ENCODE measurements around the gene VAX1. TPM values are rescaled to one million over a fixed set of nuclear protein-coding genes. Genes with fewer than 3 reads are reported as not detected.
A peak's percentile ranks its signal among the peaks of the same experiment; 100 is the strongest.

Gene VAX1
- total RNA-seq, 2 donors from 2014 or later, result 3.2 to 3.5 TPM

GRCh38 chr10:117139581-117140524 is 1.8 kb upstream of the VAX1 start:
- H3K27ac ChIP-seq (ENCODE audit: low read depth, low read length), result no peak overlapping the region
- H3K36me3 ChIP-seq (ENCODE audit: control insufficient read depth, insufficient read depth, low read length), result no peaks in the 10 kb centered on the region
- H3K9me3 Mint-ChIP-seq, result peaks cover 11% of the 10 kb centered on the region
- WGBS, 2 experiments (ENCODE audit: insufficient coverage in 1 of 2, insufficient read length in 1 of 2), result 8% methylated on average over 15 to 63 of the region's 72 CpGs
- H3K27me3 Mint-ChIP-seq (ENCODE audit: insufficient read depth), result peaks cover 92% of the 10 kb centered on the region
- no peaks in the 10 kb centered on the region for H3K4me1 ChIP-seq (ENCODE audit: control insufficient read depth, insufficient read depth, low read length)
- H3K36me3 Mint-ChIP-seq (ENCODE audit: low read depth), result peaks cover 2% of the 10 kb centered on the region
- no peak overlapping the region for H3K9ac ChIP-seq (ENCODE audit: extremely low read depth, low read length, poor library complexity, severe bottlenecking)
- H3K4me3 Mint-ChIP-seq, result peak overlapping the region; percentile 71
- H3K4me3 ChIP-seq (ENCODE audit: low read length), result no peak overlapping the region
- H3K9me3 ChIP-seq (ENCODE audit: control insufficient read depth, low read length), result peaks cover 25% of the 10 kb centered on the region
- H3K27ac Mint-ChIP-seq, result no peak overlapping the region
- peak; percentile 78 for DNase-seq
- H3K4me1 Mint-ChIP-seq, result peaks cover 16% of the 10 kb centered on the region
- H3K27me3 ChIP-seq (ENCODE audit: control insufficient read depth, insufficient read depth, low read length, poor library complexity, severe bottlenecking), result peaks cover 99% of the 10 kb centered on the region
- peak; percentile 12 for TF ChIP-seq CTCF (conservative IDR thresholded peaks at IDR 0.05)

GRCh38 chr10:117138838-117139580 is 939 bp upstream of the VAX1 start:
- peak overlapping the region; percentile 71 for H3K4me3 ChIP-seq (ENCODE audit: low read length)
- H3K27ac Mint-ChIP-seq, result no peak overlapping the region
- H3K4me1 Mint-ChIP-seq, result peaks cover 16% of the 10 kb centered on the region
- H3K4me3 Mint-ChIP-seq, result peak overlapping the region; percentile 71
- no peak overlapping the region for H3K27ac ChIP-seq (ENCODE audit: low read depth, low read length)
- H3K27me3 ChIP-seq (ENCODE audit: control insufficient read depth, insufficient read depth, low read length, poor library complexity, severe bottlenecking), result peaks cover 97% of the 10 kb centered on the region
- H3K9ac ChIP-seq (ENCODE audit: extremely low read depth, low read length, poor library complexity, severe bottlenecking), result no peak overlapping the region
- H3K27me3 Mint-ChIP-seq (ENCODE audit: insufficient read depth), result peaks cover 89% of the 10 kb centered on the region
- no peaks in the 10 kb centered on the region for H3K36me3 ChIP-seq (ENCODE audit: control insufficient read depth, insufficient read depth, low read length)
- peak; percentile 69 for DNase-seq
- peaks cover 2% of the 10 kb centered on the region for H3K36me3 Mint-ChIP-seq (ENCODE audit: low read depth)
- H3K4me1 ChIP-seq (ENCODE audit: control insufficient read depth, insufficient read depth, low read length), result no peaks in the 10 kb centered on the region
- peaks cover 16% of the 10 kb centered on the region for H3K9me3 ChIP-seq (ENCODE audit: control insufficient read depth, low read length)
- TF ChIP-seq CTCF (conservative IDR thresholded peaks at IDR 0.05), result no peak
- 0% methylated on average over 1 to 16 of the region's 19 CpGs for WGBS, 2 experiments (ENCODE audit: insufficient coverage in 1 of 2, insufficient read length in 1 of 2)
- peaks cover 5% of the 10 kb centered on the region for H3K9me3 Mint-ChIP-seq

GRCh38 chr10:117137031-117137910 is 799 bp downstream of the VAX1 start:
- peak; percentile 85 for DNase-seq
- no peak overlapping the region for H3K9ac ChIP-seq (ENCODE audit: extremely low read depth, low read length, poor library complexity, severe bottlenecking)
- no peak overlapping the region for H3K27ac ChIP-seq (ENCODE audit: low read depth, low read length)
- H3K27me3 ChIP-seq (ENCODE audit: control insufficient read depth, insufficient read depth, low read length, poor library complexity, severe bottlenecking), result peaks cover 97% of the 10 kb centered on the region
- peaks cover 31% of the 10 kb centered on the region for H3K4me1 Mint-ChIP-seq
- H3K4me1 ChIP-seq (ENCODE audit: control insufficient read depth, insufficient read depth, low read length), result no peaks in the 10 kb centered on the region
- 0 to 1% methylated on average over 41 to 96 of the region's 98 CpGs for WGBS, 2 experiments (ENCODE audit: insufficient coverage in 1 of 2, insufficient read length in 1 of 2)
- peaks cover 5% of the 10 kb centered on the region for H3K9me3 Mint-ChIP-seq
- TF ChIP-seq CTCF (conservative IDR thresholded peaks at IDR 0.05), result no peak
- peak overlapping the region; percentile 71 for H3K4me3 Mint-ChIP-seq
- H3K27ac Mint-ChIP-seq, result no peak overlapping the region
- peaks cover 2% of the 10 kb centered on the region for H3K36me3 Mint-ChIP-seq (ENCODE audit: low read depth)
- H3K4me3 ChIP-seq (ENCODE audit: low read length), result peak overlapping the region; percentile 71
- no peaks in the 10 kb centered on the region for H3K36me3 ChIP-seq (ENCODE audit: control insufficient read depth, insufficient read depth, low read length)
- peaks cover 13% of the 10 kb centered on the region for H3K9me3 ChIP-seq (ENCODE audit: control insufficient read depth, low read length)
- peaks cover 89% of the 10 kb centered on the region for H3K27me3 Mint-ChIP-seq (ENCODE audit: insufficient read depth)

All from endodermal cell (in vitro differentiated cells).